Choroid plexus epithelial cell (primary cell): Measurements from ENCODE around the gene CBX4.

Experiments used
- DNase-seq: peaks from one replicate; pipeline ENCODE4 v3.0.0-alpha.2; 2010; ENCODE audit warnings: low read depth
- H3K4me3 ChIP-seq: 2 replicates; pipeline ENCODE4 v1.5.1; 2011; ENCODE audit warnings: low read depth, mild to moderate bottlenecking, control low read depth, low read length, moderate library complexity
- CTCF ChIP-seq: conservative IDR thresholded peaks from 2 replicates; pipeline ENCODE4 v1.5.1; 2011; ENCODE audit warnings: low read depth, mild to moderate bottlenecking, control low read depth, inconsistent platforms, low read length, moderate library complexity

Gene CBX4

GRCh38 chr17:79810130-79811010 lies 28.9 kb downstream of the CBX4 start:
- TF ChIP-seq CTCF: no peak
- peak; percentile 77 for DNase-seq
- H3K4me3 ChIP-seq: no peak overlapping the region

DNA sequence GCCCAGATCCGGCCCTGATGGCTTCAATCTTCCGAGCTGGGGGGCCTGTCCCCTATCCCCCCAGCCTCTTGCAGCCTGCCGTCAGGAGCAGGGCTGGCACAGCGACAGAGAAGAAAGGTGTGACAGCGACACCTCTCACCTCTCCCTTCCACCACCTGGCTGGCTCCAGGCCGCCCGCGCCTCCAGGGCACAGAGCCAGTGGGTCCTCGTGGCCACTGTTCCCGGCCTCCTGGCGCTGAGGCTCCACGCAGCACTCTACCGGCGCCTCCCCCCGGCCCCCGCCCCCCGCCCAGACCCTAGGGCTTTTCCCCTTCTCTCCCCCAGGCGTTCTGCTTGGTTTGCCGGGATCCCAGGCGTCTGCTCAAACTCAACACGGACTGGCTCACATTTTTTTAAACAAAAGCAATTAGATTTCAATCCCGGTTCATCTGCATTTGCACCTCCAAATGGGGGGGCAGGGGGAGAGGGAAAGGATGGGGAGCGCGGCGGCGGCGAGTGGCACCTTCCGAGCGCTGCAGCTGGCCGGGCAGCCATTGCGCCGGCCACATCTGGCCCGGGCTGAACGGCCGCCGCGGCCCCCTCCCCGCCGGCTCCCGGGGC lies 29.6 kb downstream of the CBX4 start:
- no peak for DNase-seq
- no peak overlapping the region for H3K4me3 ChIP-seq
- no peak for TF ChIP-seq CTCF

GRCh38 chr17:79808763-79809529 lies 30.3 kb downstream of the CBX4 start:
- TF ChIP-seq CTCF: peak; percentile 58
- H3K4me3 ChIP-seq: no peak overlapping the region
- DNase-seq: peak; percentile 70

- no peak for DNase-seq
- TF ChIP-seq CTCF: no peak
- no peak overlapping the region for H3K4me3 ChIP-seq
Measured at GRCh38 chr17:79806863-79807720, 32.1 kb downstream of the CBX4 start.

GRCh38 chr17:79806446-79806760 lies 32.8 kb downstream of the CBX4 start:
- H3K4me3 ChIP-seq: no peak overlapping the region
- no peak for TF ChIP-seq CTCF
- no peak for DNase-seq

- DNase-seq: no peak
- H3K4me3 ChIP-seq: no peak overlapping the region
- TF ChIP-seq CTCF: no peak
Measured at GRCh38 chr17:79804856-79805696, 34.2 kb downstream of the CBX4 start.
